Neural progenitor cell (in vitro differentiated cells): Measurements from ENCODE around the gene MGAT1. TPM values are rescaled to one million over a fixed set of nuclear protein-coding genes. Genes with fewer than 3 reads are reported as not detected.

Experiments used
- DNase-seq: peaks from one replicate; pipeline ENCODE4 v3.0.0-alpha.2; 2016; ENCODE audit warnings: low spot score
- H2AFZ ChIP-seq: fragments of 200-600 bp; sonication (generic); replicated peaks from 2 replicates; pipeline ENCODE4 v1.6.1; 2016; ENCODE audit warnings: antibody characterized with exemption
- H3F3A ChIP-seq: fragments of 200-600 bp; sonication (generic); 2 replicates; pipeline ENCODE4 v1.6.1; 2016; ENCODE audit warnings: antibody characterized with exemption, low read depth
- H3K27ac ChIP-seq: fragments of 200-600 bp; sonication (generic); 2 replicates; pipeline ENCODE4 v1.5.1; 2016; ENCODE audit warnings: mild to moderate bottlenecking
- H3K27me3 ChIP-seq: fragments of 200-600 bp; sonication (generic); 2 replicates; pipeline ENCODE4 v1.6.1; 2016; ENCODE audit warnings: mild to moderate bottlenecking, moderate library complexity
- H3K36me3 ChIP-seq: fragments of 200-600 bp; sonication (generic); 2 replicates; pipeline ENCODE4 v1.5.1; 2016
- H3K4me1 ChIP-seq: fragments of 200-600 bp; sonication (generic); 2 replicates; pipeline ENCODE4 v1.6.1; 2016; ENCODE audit warnings: mixed run types
- H3K4me2 ChIP-seq: fragments of 200-600 bp; sonication (generic); 2 replicates; pipeline ENCODE4 v1.6.1; 2016
- H3K4me3 ChIP-seq: fragments of 200-600 bp; sonication (generic); 2 replicates; pipeline ENCODE4 v1.5.1; 2016
- H3K79me2 ChIP-seq: fragments of 200-600 bp; sonication (generic); 2 replicates; pipeline ENCODE4 v1.6.1; 2016; ENCODE audit warnings: low read depth
- H3K9ac ChIP-seq: fragments of 200-600 bp; sonication (generic); 2 replicates; pipeline ENCODE4 v1.6.1; 2016
- H3K9me3 ChIP-seq: fragments of 200-600 bp; sonication (generic); 2 replicates; pipeline ENCODE4 v1.5.1; 2016; ENCODE audit warnings: low read depth
- H4K20me1 ChIP-seq: fragments of 200-600 bp; sonication (generic); 2 replicates; pipeline ENCODE4 v1.6.1; 2016; ENCODE audit warnings: low read depth
- H3K27ac Mint-ChIP-seq: 3 replicates; pipeline ENCODE4 v1.8.0; 2021; ENCODE audit warnings: mixed read lengths
- H3K27me3 Mint-ChIP-seq: 2 replicates; pipeline ENCODE4 v1.8.0; 2022; ENCODE audit warnings: low read depth, mild to moderate bottlenecking, inconsistent platforms, moderate library complexity, mixed read lengths; ENCODE audit not compliant: insufficient read depth
- H3K36me3 Mint-ChIP-seq: 3 replicates; pipeline ENCODE4 v1.8.0; 2021; ENCODE audit warnings: mixed read lengths
- H3K4me1 Mint-ChIP-seq: 3 replicates; pipeline ENCODE4 v1.8.0; 2021; ENCODE audit warnings: mixed read lengths
- H3K4me3 Mint-ChIP-seq: 3 replicates; pipeline ENCODE4 v1.8.0; 2021; ENCODE audit warnings: mild to moderate bottlenecking, moderate library complexity, mixed read lengths
- H3K9me3 Mint-ChIP-seq: 3 replicates; pipeline ENCODE4 v1.8.0; 2020; ENCODE audit warnings: mixed read lengths
- CTCF ChIP-seq: fragments of 200-600 bp; sonication (generic); IDR thresholded peaks from 2 replicates; pipeline ENCODE4 v1.5.1; 2017; ENCODE audit warnings: antibody characterized with exemption, mild to moderate bottlenecking
- EZH2 ChIP-seq: fragments of 200-600 bp; sonication (generic); IDR thresholded peaks from 2 replicates; pipeline ENCODE4 v1.6.1; 2017; ENCODE audit warnings: antibody characterized with exemption, mild to moderate bottlenecking, moderate library complexity
- EZH2phosphoT487 ChIP-seq: fragments of 200-600 bp; sonication (generic); IDR thresholded peaks from 2 replicates; pipeline ENCODE4 v1.6.1; 2017; ENCODE audit warnings: antibody characterized with exemption
- total RNA-seq: library from RNA; depleted of rRNA; stranded (reverse); fragments of >200 nt; gene quantifications from 2 replicates; pipeline ENCODE4 v1.2.3, GENCODE V29; 2015; ENCODE audit warnings: low replicate concordance

MGAT1 gene
- total RNA-seq, 1 donor from 2014 or later = 31.8 TPM

GRCh38 chr5:180844858-180845257 lies 42.3 kb upstream of the MGAT1 start:
- H3K4me3 Mint-ChIP-seq = no peak overlapping the region
- no peaks in the 10 kb centered on the region for H3K4me1 Mint-ChIP-seq
- H3K4me3 ChIP-seq = no peak overlapping the region
- H3K4me2 ChIP-seq = no peak overlapping the region
- peaks cover 53% of the 10 kb centered on the region for H3K9me3 Mint-ChIP-seq
- no peak overlapping the region for H3K27ac Mint-ChIP-seq
- no peaks in the 10 kb centered on the region for H3K79me2 ChIP-seq
- no peak overlapping the region for H2AFZ ChIP-seq
- no peak overlapping the region for H3K9ac ChIP-seq
- H3K36me3 Mint-ChIP-seq = peaks cover 52% of the 10 kb centered on the region
- H4K20me1 ChIP-seq = no peaks in the 10 kb centered on the region
- H3K4me1 ChIP-seq = no peaks in the 10 kb centered on the region
- no peak overlapping the region for H3K27ac ChIP-seq
- H3K27me3 Mint-ChIP-seq = peaks cover 3% of the 10 kb centered on the region
- peaks cover 29% of the 10 kb centered on the region for H3K36me3 ChIP-seq
- peaks cover 12% of the 10 kb centered on the region for H3F3A ChIP-seq
- H3K27me3 ChIP-seq = no peaks in the 10 kb centered on the region
- DNase-seq = no peak
- no peak for TF ChIP-seq EZH2phosphoT487
- TF ChIP-seq CTCF = no peak
- no peak for TF ChIP-seq EZH2
- H3K9me3 ChIP-seq = peaks cover 28% of the 10 kb centered on the region

- H3K27ac ChIP-seq = no peak overlapping the region
- H3K9me3 ChIP-seq = peaks cover 24% of the 10 kb centered on the region
- no peaks in the 10 kb centered on the region for H3K27me3 ChIP-seq
- TF ChIP-seq EZH2phosphoT487 (no peak), CTCF (no peak), EZH2 (no peak)
- peaks cover 11% of the 10 kb centered on the region for H3F3A ChIP-seq
- H4K20me1 ChIP-seq = no peaks in the 10 kb centered on the region
- Mint-ChIP-seq H3K4me1 (no peaks in the 10 kb centered on the region), H3K4me3 (no peak overlapping the region), H3K27me3 (peaks cover 3% of the 10 kb centered on the region), H3K36me3 (peaks cover 47% of the 10 kb centered on the region), H3K27ac (no peak overlapping the region), H3K9me3 (peaks cover 49% of the 10 kb centered on the region)
- H2AFZ ChIP-seq = no peak overlapping the region
- H3K4me3 ChIP-seq = no peak overlapping the region
- no peak for DNase-seq
- no peak overlapping the region for H3K9ac ChIP-seq
- H3K4me2 ChIP-seq = no peak overlapping the region
- H3K36me3 ChIP-seq = peaks cover 24% of the 10 kb centered on the region
- no peaks in the 10 kb centered on the region for H3K79me2 ChIP-seq
- no peaks in the 10 kb centered on the region for H3K4me1 ChIP-seq
Measured at GRCh38 chr5:180844432-180844831, 41.8 kb upstream of the MGAT1 start.

- no peak overlapping the region for H2AFZ ChIP-seq
- H3K27me3 ChIP-seq = no peaks in the 10 kb centered on the region
- H3K4me3 ChIP-seq = no peak overlapping the region
- peaks cover 2% of the 10 kb centered on the region for H3K27me3 Mint-ChIP-seq
- peaks cover 8% of the 10 kb centered on the region for H3K9me3 Mint-ChIP-seq
- no peak overlapping the region for H3K27ac ChIP-seq
- no peaks in the 10 kb centered on the region for H3K4me1 ChIP-seq
- H3K27ac Mint-ChIP-seq = no peak overlapping the region
- no peaks in the 10 kb centered on the region for H3K9me3 ChIP-seq
- peaks cover 4% of the 10 kb centered on the region for H3K36me3 ChIP-seq
- H3K9ac ChIP-seq = no peak overlapping the region
- no peak overlapping the region for H3K4me3 Mint-ChIP-seq
- TF ChIP-seq CTCF = no peak
- DNase-seq = no peak
- H3K79me2 ChIP-seq = no peaks in the 10 kb centered on the region
- H3K4me1 Mint-ChIP-seq = no peaks in the 10 kb centered on the region
- peaks cover 17% of the 10 kb centered on the region for H3F3A ChIP-seq
- peaks cover 7% of the 10 kb centered on the region for H3K36me3 Mint-ChIP-seq
- H4K20me1 ChIP-seq = no peaks in the 10 kb centered on the region
- no peak overlapping the region for H3K4me2 ChIP-seq
Measured at GRCh38 chr5:180839935-180840334, 37.3 kb upstream of the MGAT1 start.

- Histone ChIP-seq H3K36me3 (peaks cover 4% of the 10 kb centered on the region), H4K20me1 (no peaks in the 10 kb centered on the region), H3K79me2 (no peaks in the 10 kb centered on the region), H3K4me3 (no peak overlapping the region), H3K27me3 (no peaks in the 10 kb centered on the region), H3K9me3 (no peaks in the 10 kb centered on the region), H3K4me2 (no peak overlapping the region), H2AFZ (no peak overlapping the region), H3F3A (peaks cover 17% of the 10 kb centered on the region), H3K4me1 (no peaks in the 10 kb centered on the region), H3K9ac (no peak overlapping the region), H3K27ac (no peak overlapping the region)
- Mint-ChIP-seq H3K27ac (no peak overlapping the region), H3K27me3 (peaks cover 2% of the 10 kb centered on the region), H3K9me3 (peaks cover 8% of the 10 kb centered on the region), H3K4me3 (no peak overlapping the region), H3K4me1 (no peaks in the 10 kb centered on the region), H3K36me3 (peaks cover 7% of the 10 kb centered on the region)
- no peak for TF ChIP-seq EZH2phosphoT487
- no peak for TF ChIP-seq CTCF
- TF ChIP-seq EZH2 = no peak
- no peak for DNase-seq
Measured at GRCh38 chr5:180839227-180839626, 36.6 kb upstream of the MGAT1 start.
